ENCODE measurements around the gene PTPRM.

DNA sequence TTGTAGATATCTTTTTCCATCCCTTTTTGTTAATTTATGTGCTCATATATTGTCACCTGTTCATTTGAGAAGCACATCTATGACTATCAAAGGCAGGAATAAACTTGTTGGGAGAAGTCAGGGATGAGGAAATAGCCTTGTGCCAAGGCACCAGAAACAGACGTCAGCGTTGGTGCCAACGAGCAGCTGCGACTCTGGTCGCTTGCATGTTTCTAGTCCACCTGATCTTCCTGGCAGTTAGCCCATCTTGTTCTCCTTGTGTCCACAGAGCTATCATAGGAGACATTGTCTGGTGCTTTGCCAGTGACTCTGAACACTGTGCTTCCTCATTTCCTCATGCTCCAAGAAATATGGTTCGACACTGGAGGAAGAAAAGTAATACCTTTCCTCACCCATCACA lies 374.4 kb downstream of the PTPRM start:
- TF ChIP-seq, protein P1, sequence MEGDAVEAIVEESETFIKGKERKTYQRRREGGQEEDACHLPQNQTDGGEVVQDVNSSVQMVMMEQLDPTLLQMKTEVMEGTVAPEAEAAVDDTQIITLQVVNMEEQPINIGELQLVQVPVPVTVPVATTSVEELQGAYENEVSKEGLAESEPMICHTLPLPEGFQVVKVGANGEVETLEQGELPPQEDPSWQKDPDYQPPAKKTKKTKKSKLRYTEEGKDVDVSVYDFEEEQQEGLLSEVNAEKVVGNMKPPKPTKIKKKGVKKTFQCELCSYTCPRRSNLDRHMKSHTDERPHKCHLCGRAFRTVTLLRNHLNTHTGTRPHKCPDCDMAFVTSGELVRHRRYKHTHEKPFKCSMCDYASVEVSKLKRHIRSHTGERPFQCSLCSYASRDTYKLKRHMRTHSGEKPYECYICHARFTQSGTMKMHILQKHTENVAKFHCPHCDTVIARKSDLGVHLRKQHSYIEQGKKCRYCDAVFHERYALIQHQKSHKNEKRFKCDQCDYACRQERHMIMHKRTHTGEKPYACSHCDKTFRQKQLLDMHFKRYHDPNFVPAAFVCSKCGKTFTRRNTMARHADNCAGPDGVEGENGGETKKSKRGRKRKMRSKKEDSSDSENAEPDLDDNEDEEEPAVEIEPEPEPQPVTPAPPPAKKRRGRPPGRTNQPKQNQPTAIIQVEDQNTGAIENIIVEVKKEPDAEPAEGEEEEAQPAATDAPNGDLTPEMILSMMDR (IDR thresholded peaks at IDR 0.05): no peak
- TF ChIP-seq POLR2A (IDR thresholded peaks at IDR 0.05): no peak
